ENCODE measurements around the gene OSR1. TPM values are rescaled to one million over a fixed set of nuclear protein-coding genes. Genes with fewer than 3 reads are reported as not detected.

OSR1 gene
- total RNA-seq, 1 donor from 2014 or later: 0.39 TPM

- no peak for DNase-seq (ENCODE audit: low read depth in 2 of 2)
Observed at GRCh38 chr2:19359021-19359357, 566 bp upstream of the OSR1 start.

- DNase-seq (ENCODE audit: low read depth in 2 of 2): no peak
Observed at GRCh38 chr2:19357402-19358241, 801 bp downstream of the OSR1 start.

GRCh38 chr2:19356545-19357401 lies 1.6 kb downstream of the OSR1 start:
- no peak for DNase-seq (ENCODE audit: low read depth in 2 of 2)

GRCh38 chr2:19355931-19356544 lies 2.4 kb downstream of the OSR1 start:
- DNase-seq (ENCODE audit: low read depth in 2 of 2): no peak

- no peak for DNase-seq (ENCODE audit: low read depth in 2 of 2)
Observed at GRCh38 chr2:19355416-19355821, 3.0 kb downstream of the OSR1 start.

- DNase-seq (ENCODE audit: low read depth in 2 of 2): no peak
Observed at GRCh38 chr2:19355014-19355405, 3.4 kb downstream of the OSR1 start.

GRCh38 chr2:19353721-19354050 lies 4.7 kb downstream of the OSR1 start:
- no peak for DNase-seq (ENCODE audit: low read depth in 2 of 2)

GRCh38 chr2:19352946-19353720 lies 5.3 kb downstream of the OSR1 start:
- DNase-seq (ENCODE audit: low read depth in 2 of 2): no peak

GRCh38 chr2:19351899-19352697 lies 6.3 kb downstream of the OSR1 start:
- no peak for DNase-seq (ENCODE audit: low read depth in 2 of 2)

- no peak for DNase-seq (ENCODE audit: low read depth in 2 of 2)
Observed at GRCh38 chr2:19351499-19351898, 6.9 kb downstream of the OSR1 start.

- no peak for DNase-seq (ENCODE audit: low read depth in 2 of 2)
Observed at GRCh38 chr2:19350678-19351401, 7.6 kb downstream of the OSR1 start.

- DNase-seq (ENCODE audit: low read depth in 2 of 2): peak in 1 of 2 donors; percentile 42
Observed at GRCh38 chr2:19349911-19350677, 8.3 kb downstream of the OSR1 start.

- no peak for DNase-seq (ENCODE audit: low read depth in 2 of 2)
Observed at GRCh38 chr2:19348692-19349091, 9.7 kb downstream of the OSR1 start.

GRCh38 chr2:19347619-19348562 lies 10.5 kb downstream of the OSR1 start:
- peak; percentile 92 to 97 for DNase-seq (ENCODE audit: low read depth in 2 of 2)

GRCh38 chr2:19346983-19347618 lies 11.3 kb downstream of the OSR1 start:
- no peak for DNase-seq (ENCODE audit: low read depth in 2 of 2)

- DNase-seq (ENCODE audit: low read depth in 2 of 2): no peak
Observed at GRCh38 chr2:19337742-19338141, 20.7 kb downstream of the OSR1 start.

GRCh38 chr2:19337202-19337601 lies 21.2 kb downstream of the OSR1 start:
- DNase-seq (ENCODE audit: low read depth in 2 of 2): no peak

- no peak for DNase-seq (ENCODE audit: low read depth in 2 of 2)
Observed at GRCh38 chr2:19336781-19337180, 21.6 kb downstream of the OSR1 start.
